ENCODE results near the gene ZNF558.
"Not testable (repeated sequence)": the region's sequence is repeated elsewhere in the genome, so short reads cannot be mapped to it uniquely, and the experiment has no call there.

ZNF558 gene

DNA sequence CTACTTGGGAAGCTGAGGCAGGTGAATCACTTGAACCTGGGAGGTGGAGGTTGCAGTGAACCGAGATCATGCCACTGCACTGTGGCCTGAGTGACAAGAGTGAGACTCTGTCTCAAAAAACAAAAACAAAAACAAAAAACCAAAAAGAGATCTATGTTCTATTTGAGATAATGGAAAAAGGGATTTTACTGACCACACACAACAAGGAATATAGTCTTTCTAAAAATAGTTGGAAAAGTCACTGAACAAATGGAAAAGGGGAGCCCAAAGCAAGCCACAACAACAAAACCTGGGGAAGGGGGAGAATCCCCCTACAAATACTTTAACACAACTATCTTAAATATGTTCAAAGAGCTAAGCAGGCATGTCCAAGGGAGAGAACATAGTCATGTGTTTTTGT is 37.3 kb downstream of the ZNF558 start:
- no peak for DNase-seq

- not testable (repeated sequence) for DNase-seq
Observed at GRCh38 chr19:8773587-8773986, 58.5 kb downstream of the ZNF558 start.

DNA sequence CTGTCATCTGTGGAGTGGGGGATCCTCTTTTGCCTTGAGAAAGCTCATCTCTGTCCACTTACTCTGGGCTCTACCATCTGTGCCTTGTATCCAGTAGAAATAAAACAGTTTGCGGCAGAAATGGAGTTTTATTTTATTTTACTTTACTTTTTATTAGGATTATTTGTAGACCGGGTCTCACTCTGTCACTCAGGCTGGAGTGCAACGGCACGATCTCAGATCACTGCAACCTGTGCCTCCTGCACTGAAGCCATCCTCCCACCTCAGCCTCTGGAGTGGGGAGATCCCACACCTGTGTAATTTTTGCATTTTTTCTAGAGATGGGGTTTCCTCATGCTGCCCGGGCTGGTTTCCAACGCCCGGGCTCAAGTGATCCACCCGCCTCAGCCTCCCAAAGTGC is 62.8 kb downstream of the ZNF558 start:
- DNase-seq = not testable (repeated sequence)

GRCh38 chr19:8767257-8767656 is 64.8 kb downstream of the ZNF558 start:
- DNase-seq = not testable (repeated sequence)
